Testis (tissue), 3 donors: ENCODE measurements around the gene TCF12. TPM values are rescaled to one million over a fixed set of nuclear protein-coding genes. Genes with fewer than 3 reads are reported as not detected.

ENCODE experiments used
- DNase-seq: peaks from one replicate; pipeline ENCODE4 v3.0.0-alpha.2; 2019
- H3K27ac ChIP-seq, 2 donors: fragments of 200-600 bp; sonication (generic); one replicate each; pipeline ENCODE4 v1.5.1; 2019
- H3K27me3 ChIP-seq: fragments of 200-600 bp; sonication (generic); one replicate; pipeline ENCODE4 v1.5.1; 2019
- H3K36me3 ChIP-seq: fragments of 200-600 bp; sonication (generic); one replicate; pipeline ENCODE4 v1.5.1; 2017; ENCODE audit warnings: low read depth; ENCODE audit errors: missing control alignments
- H3K4me1 ChIP-seq: fragments of 200-600 bp; sonication (generic); one replicate; pipeline ENCODE4 v1.5.1; 2019
- H3K4me3 ChIP-seq, 2 donors: fragments of 200-600 bp; sonication (generic); one replicate each; pipeline ENCODE4 v1.5.1; 2017 to 2019
- H3K9me3 ChIP-seq: fragments of 200-600 bp; sonication (generic); one replicate; pipeline ENCODE4 v1.5.1; 2017
- CTCF ChIP-seq, 3 experiments: fragments of 450-650 bp in 2 of 3; fragments of 200-600 bp in 1 of 3; sonication (generic) in 1 of 3; IDR thresholded peaks; one replicate each; pipeline ENCODE4 v1.5.1; 2016 to 2019; ENCODE audit warnings: antibody characterized with exemption in 3 of 3, mild to moderate bottlenecking in 2 of 3, moderate library complexity in 1 of 3
- POLR2A ChIP-seq: fragments of 450-650 bp; IDR thresholded peaks from one replicate; pipeline ENCODE4 v1.6.1; 2017; ENCODE audit warnings: antibody characterized with exemption, mild to moderate bottlenecking, moderate library complexity
- WGBS, 2 donors: methylation state at CpG; one replicate each; pipeline ENCODE4 v1.1.5; 2018; 5-methylcytosine and 5-hydroxymethylcytosine counted together
- intact Hi-C: fragments of 100-400 bp; cut with DNase I; formaldehyde crosslinking; loops from one replicate; pipeline ENCODE4 v1.15.1; 2023; ENCODE audit warnings: low total_unique reads
- polyA plus RNA-seq: library from polyadenylated mRNA; stranded (reverse); fragments of 350-450 nt; fragmentation: Illumina TruSeq; extraction: RNeasy Lipid Tissue Mini Kit (QIAGEN cat#74804); gene quantifications from one replicate; pipeline ENCODE4 v1.2.3, GENCODE V29; 2014; ENCODE audit warnings: low read depth, low replicate concordance; ENCODE audit not compliant: insufficient read depth
- total RNA-seq, 2 donors: library from RNA; depleted of rRNA; stranded (reverse); fragments of >200 nt; gene quantifications; one replicate each; pipeline ENCODE4 v1.2.3, GENCODE V29; 2016

The TCF12 gene
- total and polyA plus RNA-seq, 3 donors from 2014 or later: 51.8 to 152 (median 146) TPM

GRCh38 chr15:57322602-57323250 lies 404.3 kb downstream of the TCF12 start:
- H3K27ac ChIP-seq: no peak overlapping the region

GRCh38 chr15:57323299-57323805 lies 404.9 kb downstream of the TCF12 start:
- WGBS, 2 donors: 90 to 95% methylated on average over 7 to 12 of the region's 12 CpGs

More at GRCh38 chr15:57322602-57323250, 404.3 kb downstream of the TCF12 start:
- H3K27me3 ChIP-seq: no peaks in the 10 kb centered on the region
- WGBS, 2 donors: 93 to 94% methylated on average over 10 to 11 of the region's 11 CpGs
- H3K4me1 ChIP-seq: no peaks in the 10 kb centered on the region
- DNase-seq: no peak
- intact Hi-C loops: no loop called here
- TF ChIP-seq POLR2A: no peak
- no peak for TF ChIP-seq CTCF (IDR thresholded peaks at IDR 0.05)
- no peaks in the 10 kb centered on the region for H3K9me3 ChIP-seq
- no peaks in the 10 kb centered on the region for H3K36me3 ChIP-seq
- no peak overlapping the region for H3K4me3 ChIP-seq

GRCh38 chr15:57323806-57324589 lies 405.6 kb downstream of the TCF12 start:
- DNase-seq: peak; percentile 41
- H3K27me3 ChIP-seq: no peaks in the 10 kb centered on the region
- WGBS, 2 donors: 31 to 33% methylated on average over 5 to 6 of the region's 6 CpGs
- no peaks in the 10 kb centered on the region for H3K36me3 ChIP-seq
- no peak overlapping the region for H3K4me3 ChIP-seq
- H3K27ac ChIP-seq: no peak overlapping the region
- no peaks in the 10 kb centered on the region for H3K9me3 ChIP-seq
- no peak for TF ChIP-seq CTCF (IDR thresholded peaks at IDR 0.05)
- intact Hi-C loops: no loop called here
- H3K4me1 ChIP-seq: no peaks in the 10 kb centered on the region

More at GRCh38 chr15:57323299-57323805, 404.9 kb downstream of the TCF12 start:
- DNase-seq: no peak
- H3K4me1 ChIP-seq: no peaks in the 10 kb centered on the region
- intact Hi-C loops: no loop called here
- H3K27me3 ChIP-seq: no peaks in the 10 kb centered on the region
- H3K36me3 ChIP-seq: no peaks in the 10 kb centered on the region
- H3K4me3 ChIP-seq: no peak overlapping the region
- H3K9me3 ChIP-seq: no peaks in the 10 kb centered on the region
- TF ChIP-seq POLR2A (no peak), CTCF (IDR thresholded peaks at IDR 0.05) (no peak)
- H3K27ac ChIP-seq: no peak overlapping the region

- no peak for DNase-seq
- Histone ChIP-seq H3K4me3 (no peak overlapping the region), H3K27ac (no peak overlapping the region), H3K36me3 (no peaks in the 10 kb centered on the region), H3K27me3 (no peaks in the 10 kb centered on the region), H3K4me1 (no peaks in the 10 kb centered on the region), H3K9me3 (no peaks in the 10 kb centered on the region)
- no peak for TF ChIP-seq CTCF (IDR thresholded peaks at IDR 0.05)
- TF ChIP-seq POLR2A: no peak
- intact Hi-C loops: no loop called here
- 42 to 58% methylated on average over 3 of the region's 3 CpGs for WGBS, 2 donors
Observed at GRCh38 chr15:57324590-57324890, 406.1 kb downstream of the TCF12 start.
